HG02759 (cell line): ENCODE measurements around the gene CTAGE1.
"Not testable (repeated sequence)": the region's sequence is repeated elsewhere in the genome, so short reads cannot be mapped to it uniquely, and the experiment has no call there.

Source experiments
- ATAC-seq: cut with Tn5 transposase; IDR thresholded peaks from one replicate; pipeline ENCODE4 v1.9.1; 2021; ENCODE audit warnings: mild to moderate bottlenecking, moderate library complexity; ENCODE audit not compliant: unreplicated experiment

CTAGE1 gene

DNA sequence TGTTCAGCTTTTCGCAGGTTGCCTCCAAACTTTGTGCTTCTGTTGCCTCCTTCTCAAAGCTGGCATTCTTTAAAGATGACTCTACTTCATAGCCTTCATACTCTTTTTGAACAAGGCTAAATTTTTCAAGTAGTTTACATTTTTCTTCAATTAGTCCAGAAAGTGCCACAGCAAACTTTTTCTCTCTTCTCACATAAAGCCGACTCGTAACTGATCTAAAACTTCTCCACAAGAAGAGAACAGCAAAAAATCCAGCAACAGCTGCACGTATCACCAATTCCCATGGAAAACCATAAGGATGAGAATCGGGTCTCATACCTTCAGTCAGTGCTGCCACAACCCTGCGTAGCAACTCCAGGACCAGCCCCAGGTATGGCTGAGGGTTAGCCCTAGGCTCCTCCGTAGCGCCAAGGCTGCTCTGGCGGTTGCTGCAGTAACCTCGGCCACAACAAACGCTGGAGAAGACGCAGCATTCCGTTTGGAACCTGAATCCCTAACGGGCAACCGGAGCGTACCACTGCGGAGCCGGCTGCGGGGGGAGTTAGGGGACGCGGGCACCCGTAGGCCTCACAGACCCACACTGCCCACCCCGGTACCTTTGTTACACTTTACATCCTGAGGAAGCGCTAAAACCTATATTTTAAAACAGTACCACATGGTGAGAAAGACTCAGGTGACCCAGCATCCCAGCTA lies at the start of gene CTAGE1:
CTAGE1 (minus strand) TSS at position 420 of the 693 bp plus-strand sequence; CDS start at position 316, 104 bp downstream.
- no peak for ATAC-seq

- no peak for ATAC-seq
Observed at GRCh38 chr18:22466608-22467395, 49.1 kb upstream of the CTAGE1 start.

GRCh38 chr18:22465859-22466457 lies 48.2 kb upstream of the CTAGE1 start:
- no peak for ATAC-seq

DNA sequence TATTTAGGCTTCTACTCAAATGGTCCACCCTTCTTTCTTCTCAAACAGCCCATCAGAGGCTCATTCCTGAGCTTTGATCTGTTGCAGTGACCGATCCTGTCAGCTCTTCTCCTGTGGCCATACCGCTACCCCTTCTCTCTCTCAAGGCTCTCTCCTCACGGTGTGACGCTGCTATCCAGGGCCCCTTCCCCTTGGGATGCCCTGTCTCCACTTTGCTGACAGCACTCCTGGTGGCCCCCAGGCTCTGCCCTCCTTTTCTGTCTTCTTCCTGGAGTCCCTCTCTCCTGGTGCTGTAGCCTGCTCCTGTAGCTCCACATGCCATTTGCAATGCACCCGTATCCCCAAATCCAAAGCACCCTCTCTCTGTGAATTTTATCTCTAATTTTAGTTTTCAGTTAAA lies 45.4 kb upstream of the CTAGE1 start:
- no peak for ATAC-seq

DNA sequence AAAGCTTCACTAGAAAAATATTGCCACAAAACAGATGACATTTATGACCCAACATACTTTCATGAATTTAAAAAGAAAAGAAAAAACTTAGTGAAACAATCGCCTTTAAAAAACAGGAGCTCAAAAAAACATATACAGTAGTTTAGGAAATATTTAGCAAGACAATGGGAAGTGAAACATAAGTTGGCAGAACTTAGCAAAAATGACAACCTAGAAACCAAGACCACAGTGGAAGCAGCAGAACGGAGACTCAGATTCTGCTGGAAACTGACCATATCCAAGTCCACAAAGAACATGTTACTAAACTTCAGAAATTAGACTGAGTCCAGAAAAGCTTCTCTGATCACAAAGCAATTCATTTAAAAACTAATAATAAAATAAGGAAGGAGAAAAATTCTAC lies 41.8 kb upstream of the CTAGE1 start:
- no peak for ATAC-seq

GRCh38 chr18:22457524-22457923 lies 39.8 kb upstream of the CTAGE1 start:
- no peak for ATAC-seq

DNA sequence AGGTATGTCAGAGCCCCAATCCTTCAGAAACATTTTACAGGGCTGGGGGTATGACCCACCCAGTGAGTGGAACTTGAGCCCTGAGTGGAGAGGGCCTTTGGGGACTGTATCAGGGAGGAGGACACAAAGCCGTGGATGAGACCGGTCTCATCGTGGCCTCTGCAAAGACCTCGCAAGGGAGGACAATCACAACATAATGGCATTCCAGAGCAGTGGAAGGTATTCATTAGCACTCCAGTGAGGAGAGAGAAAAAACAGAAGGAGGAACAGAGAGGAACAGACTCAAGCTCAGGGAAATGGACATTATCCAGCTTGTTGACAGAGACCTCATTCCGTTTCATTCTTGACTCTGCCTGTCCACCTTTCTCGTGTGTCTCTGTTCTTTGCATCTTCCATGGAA lies 38.8 kb upstream of the CTAGE1 start:
- ATAC-seq, result no peak

DNA sequence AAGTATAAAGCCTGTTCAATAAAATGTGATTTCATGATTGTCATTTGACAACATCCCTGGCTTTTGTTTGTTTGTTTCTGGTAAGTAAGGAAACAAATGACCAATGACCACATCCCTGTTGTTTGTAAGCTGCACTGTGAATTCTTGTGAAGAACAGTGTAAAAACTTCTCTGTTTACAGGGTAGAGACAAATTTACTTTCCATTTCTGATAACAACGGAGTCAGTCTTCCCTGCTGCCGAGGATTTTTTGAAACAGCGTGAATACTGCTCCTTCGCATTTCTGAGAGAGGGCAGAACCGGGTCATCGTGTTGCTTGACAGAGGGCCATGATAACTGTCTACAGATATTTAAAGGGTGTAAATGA lies 38.4 kb upstream of the CTAGE1 start:
- ATAC-seq, result no peak

DNA sequence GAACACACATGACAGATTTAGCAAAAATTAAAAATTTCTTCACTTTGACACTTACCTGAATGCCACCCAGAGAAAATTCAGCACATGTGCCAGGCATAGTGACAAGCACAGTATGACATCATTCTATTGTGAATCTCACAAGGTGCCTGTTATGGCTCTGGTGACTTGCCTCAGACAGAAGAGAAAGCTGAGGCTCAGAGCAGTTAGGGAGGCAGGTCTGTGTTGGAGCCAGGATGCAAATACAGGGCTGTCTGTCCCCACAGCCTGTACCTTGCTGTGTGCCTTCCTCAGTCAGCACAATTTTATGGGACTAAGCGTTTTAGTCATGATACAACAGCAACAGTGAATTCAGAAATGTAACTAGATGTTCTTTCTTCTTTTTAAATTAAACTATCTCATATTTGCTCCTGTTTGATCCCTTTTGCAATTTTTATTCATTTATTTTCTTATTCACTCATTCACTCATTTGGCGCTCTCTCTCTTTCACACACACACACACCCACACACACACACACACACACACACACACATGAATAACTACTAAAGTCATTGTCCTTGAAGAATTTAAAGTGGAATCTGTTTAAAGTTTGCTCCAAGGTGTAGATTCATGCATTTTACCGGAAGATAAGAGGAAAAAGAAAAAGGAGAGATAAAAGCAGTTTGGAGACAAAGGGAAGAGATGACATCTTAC lies 37.9 kb upstream of the CTAGE1 start:
- ATAC-seq, result no peak

DNA sequence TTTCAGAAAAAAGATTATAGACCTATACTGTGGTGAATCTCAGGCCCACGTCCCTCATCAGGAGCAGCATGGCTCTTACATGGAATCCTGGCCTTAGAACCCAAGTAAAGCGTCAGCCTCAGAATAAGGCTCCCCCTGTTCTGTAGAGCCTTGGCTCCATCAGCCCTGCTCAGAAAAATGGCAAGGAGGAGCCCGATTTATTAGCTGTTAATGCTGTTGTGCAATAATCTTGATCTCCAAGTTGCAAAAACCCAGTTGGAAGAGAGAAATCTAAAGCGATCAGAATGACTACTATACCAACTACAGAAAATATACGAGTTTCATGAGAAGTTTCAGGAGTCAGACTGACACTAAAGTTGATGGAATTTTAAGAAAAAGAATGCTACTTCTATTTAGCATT lies 35.6 kb upstream of the CTAGE1 start:
- ATAC-seq, result no peak

DNA sequence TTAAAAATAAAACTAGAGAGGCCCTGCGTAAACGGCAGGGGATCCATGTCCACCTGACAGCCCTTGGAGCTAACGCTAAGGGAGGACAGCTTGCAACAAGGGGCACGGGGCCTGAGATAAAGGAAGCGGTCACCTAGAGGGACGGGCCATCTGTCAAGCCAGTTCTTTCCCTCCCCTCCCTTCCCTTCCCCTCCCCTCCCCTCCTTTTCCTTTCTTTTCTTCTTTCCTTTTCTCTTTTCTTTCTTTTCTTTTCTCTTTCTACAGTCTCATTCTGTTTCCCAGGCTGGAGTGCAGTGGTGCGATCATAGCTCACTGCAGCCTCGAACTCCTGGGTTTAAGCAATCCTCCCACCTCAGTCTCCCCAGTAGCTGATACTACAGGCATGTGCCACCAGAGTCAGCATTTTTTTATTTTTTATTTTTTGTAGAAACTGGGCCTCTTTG lies 34.5 kb upstream of the CTAGE1 start:
- ATAC-seq, result no peak

GRCh38 chr18:22451796-22452195 lies 34.1 kb upstream of the CTAGE1 start:
- ATAC-seq, result no peak

DNA sequence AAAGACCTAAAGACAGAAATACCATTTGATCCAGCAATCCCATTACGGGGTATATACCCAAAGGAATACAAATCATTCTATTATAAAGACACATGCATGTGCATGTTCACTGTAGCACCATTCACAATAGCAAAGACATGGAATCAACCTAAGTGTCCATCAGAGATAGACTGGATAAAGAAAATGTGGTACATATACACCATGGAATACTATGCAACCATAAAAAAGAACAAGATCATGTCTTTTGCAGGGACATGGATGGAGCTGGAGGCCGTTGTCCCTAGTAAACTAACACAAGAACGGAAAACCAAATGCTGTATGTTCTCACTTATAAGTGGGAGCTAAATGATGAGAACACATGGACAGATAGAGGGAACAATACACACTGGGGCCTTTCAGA lies 33.1 kb upstream of the CTAGE1 start:
- not testable (repeated sequence) for ATAC-seq

DNA sequence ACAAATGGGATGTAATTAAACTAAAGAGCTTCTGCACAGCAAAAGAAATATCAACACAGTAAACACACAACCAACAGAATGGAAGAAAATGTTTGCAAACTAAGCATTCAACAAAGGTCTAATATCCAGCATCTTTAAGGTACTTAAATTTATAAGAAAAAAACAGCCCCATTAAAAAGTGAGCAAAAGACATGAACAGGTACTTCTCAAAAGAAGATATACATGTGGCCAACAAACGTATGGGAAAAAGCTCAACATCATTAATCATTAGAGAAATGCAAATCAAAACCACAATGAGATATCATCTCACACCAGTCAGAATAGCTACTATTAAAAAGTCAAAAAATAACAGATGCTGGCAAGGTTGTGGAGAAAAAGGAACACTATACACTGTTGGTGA lies 32.6 kb upstream of the CTAGE1 start:
- ATAC-seq, result not testable (repeated sequence)

DNA sequence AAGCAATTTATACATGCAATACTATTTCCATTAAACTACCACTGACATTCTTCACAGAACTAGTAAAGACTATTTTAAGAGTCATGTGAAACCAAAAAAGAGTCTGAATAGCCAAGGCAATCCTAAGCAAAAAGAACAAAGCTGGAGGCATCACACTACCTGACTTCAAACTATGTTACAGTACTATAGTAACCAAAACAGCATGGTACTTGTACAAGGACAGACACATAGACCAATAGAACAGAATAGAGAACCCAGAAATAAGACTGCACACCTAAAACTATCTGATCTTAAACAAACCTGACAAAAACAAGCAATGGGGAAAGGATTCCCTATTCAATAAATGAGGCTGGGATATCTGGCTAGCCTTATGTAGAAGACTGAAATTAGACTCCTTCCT lies 32.0 kb upstream of the CTAGE1 start:
- ATAC-seq, result not testable (repeated sequence)

DNA sequence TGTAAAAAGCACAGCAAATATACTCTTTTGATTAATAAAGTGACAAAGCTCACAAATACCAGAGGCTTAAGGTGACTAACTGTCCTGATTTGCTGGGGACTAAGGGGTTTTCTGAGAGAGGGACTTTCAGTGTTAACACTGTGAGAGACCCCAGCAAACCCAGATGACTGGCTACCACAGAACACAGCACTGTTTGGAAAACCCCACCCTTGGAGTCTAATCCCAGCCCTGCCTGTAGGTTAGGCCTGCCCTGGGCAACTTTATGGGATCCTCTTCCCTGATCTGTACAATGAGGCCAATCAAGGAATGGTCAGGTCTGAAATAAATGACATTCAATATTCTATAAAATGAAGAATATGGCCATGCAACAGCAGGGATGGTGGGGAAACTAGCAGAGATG lies 30.5 kb upstream of the CTAGE1 start:
- ATAC-seq, result no peak

- ATAC-seq, result no peak
Observed at GRCh38 chr18:22447792-22448191, 30.1 kb upstream of the CTAGE1 start.

DNA sequence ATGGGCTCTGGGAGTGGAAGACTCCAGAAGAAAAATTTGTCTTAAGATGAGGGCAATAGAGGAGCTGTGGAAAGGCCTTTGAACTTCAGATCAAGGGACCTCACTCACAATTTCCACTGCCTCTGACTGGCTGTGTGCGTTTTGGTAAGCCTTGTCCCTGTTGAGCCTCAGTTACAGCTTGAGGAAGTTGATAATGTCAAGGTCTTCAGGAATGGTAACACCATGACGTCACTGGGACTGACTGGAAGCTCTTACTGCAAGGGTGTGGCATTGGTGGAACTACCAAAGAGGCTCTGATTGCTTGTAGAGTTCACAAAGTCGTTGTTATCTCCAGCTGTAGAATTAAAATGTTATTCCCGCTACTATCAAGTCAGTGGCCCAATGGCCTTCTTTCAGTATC lies 29.2 kb upstream of the CTAGE1 start:
- no peak for ATAC-seq

DNA sequence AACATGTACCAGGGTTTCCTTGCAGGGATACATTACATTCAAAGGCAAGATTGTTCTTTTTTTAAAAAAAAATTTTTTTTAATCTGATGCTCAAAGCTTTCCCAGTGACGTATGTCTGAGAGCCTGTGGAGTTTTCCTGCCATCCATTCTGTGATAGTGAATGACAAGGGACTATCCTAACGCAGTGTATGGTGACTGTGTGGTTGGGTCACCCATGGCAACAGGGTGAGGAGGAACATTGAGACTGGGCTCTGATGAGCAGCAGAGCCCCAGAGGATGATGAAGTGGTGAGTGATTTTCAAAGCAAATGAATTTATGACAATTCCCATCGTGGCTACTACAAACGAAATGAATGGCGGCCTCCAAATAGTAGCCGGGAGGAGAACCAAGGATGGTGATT lies 28.6 kb upstream of the CTAGE1 start:
- no peak for ATAC-seq

- no peak for ATAC-seq
Observed at GRCh38 chr18:22441638-22442037, 23.9 kb upstream of the CTAGE1 start.

DNA sequence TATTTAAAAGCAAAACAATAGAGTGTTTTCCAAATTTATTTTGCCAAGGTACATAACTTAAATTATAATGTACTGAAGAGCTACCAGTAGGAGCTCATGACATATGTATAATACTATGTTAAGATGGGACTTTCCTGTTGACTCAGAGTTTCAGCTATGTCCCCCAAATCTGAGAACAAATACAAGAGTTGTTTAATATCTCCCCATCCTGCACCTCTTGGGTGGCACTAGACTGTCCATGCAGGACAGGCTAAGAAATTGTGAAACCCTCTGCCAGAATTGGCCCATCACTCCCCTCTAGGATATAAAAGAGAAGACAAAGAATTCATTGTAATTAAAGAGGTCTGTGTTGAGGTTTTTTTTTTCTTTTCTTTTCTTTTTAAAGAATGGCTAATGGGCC lies 21.7 kb upstream of the CTAGE1 start:
- no peak for ATAC-seq
